ENCODE measurements around the gene PCDH17. TPM values are rescaled to one million over a fixed set of nuclear protein-coding genes. Genes with fewer than 3 reads are reported as not detected.

The PCDH17 gene
- polyA plus RNA-seq, 1 donor (not counting 4 experiments of a cell fraction or from before 2014, with no cell fraction given), result not detected

DNA sequence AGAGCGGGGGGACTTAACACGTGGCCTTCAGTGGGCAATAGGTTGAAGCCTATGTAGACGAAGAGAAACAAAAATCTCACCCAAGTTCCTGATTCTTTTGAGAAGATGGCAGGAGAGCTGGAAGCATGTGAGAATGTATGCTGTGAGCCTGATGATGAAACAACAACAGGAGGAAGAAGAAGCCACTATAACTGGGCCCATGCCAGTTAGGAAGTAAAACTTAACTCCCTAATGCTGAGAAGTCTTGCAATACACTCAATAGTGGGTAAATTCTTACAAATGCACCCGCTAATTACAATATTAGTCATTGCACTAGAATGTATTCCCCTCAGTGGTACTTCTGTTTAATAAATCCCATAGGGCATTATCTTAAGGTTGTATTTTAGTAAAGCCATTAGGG, 9.1 kb downstream of the PCDH17 start:
- Histone ChIP-seq H3K4me1 (ENCODE audit: control insufficient read depth, extremely low read depth, insufficient read depth, low read length) (no peaks in the 10 kb centered on the region), H4K20me1 (ENCODE audit: control insufficient read depth, extremely low read depth, insufficient read depth, low read length) (no peaks in the 10 kb centered on the region), H2AFZ (ENCODE audit: control insufficient read depth, low read length) (no peak overlapping the region), H3K27ac (ENCODE audit: control insufficient read depth, insufficient read depth, low read length) (no peak overlapping the region), H3K36me3 (ENCODE audit: control insufficient read depth in 2 of 2, extremely low read depth in 1 of 2, insufficient read depth in 2 of 2, low read length in 2 of 2) (no peaks in the 10 kb centered on the region), H3K4me2 (ENCODE audit: control insufficient read depth, extremely low read depth, insufficient read depth, low read depth, low read length) (no peak overlapping the region), H3K27me3 (ENCODE audit: control insufficient read depth, extremely low read depth, insufficient read depth, low read length) (no peaks in the 10 kb centered on the region), H3K79me2 (ENCODE audit: control insufficient read depth, insufficient read depth, low read length) (no peaks in the 10 kb centered on the region), H3K9me1 (ENCODE audit: control insufficient read depth, extremely low read depth, insufficient read depth, low read length) (no peaks in the 10 kb centered on the region), H3K9me3 (ENCODE audit: control insufficient read depth, low read depth, low read length) (no peaks in the 10 kb centered on the region), H3K9ac (ENCODE audit: control insufficient read depth, extremely low read depth, insufficient read depth, low read length) (no peak overlapping the region), H3K4me3 (ENCODE audit: control insufficient read depth in 2 of 3, extremely low read depth in 1 of 3, insufficient read depth in 2 of 3, low read depth in 1 of 3, low read length in 3 of 3) (no peak overlapping the region)
- no peak for TF ChIP-seq EZH2 (IDR thresholded peaks at IDR 0.05; ENCODE audit: low read length)
- TF ChIP-seq, protein P1, sequence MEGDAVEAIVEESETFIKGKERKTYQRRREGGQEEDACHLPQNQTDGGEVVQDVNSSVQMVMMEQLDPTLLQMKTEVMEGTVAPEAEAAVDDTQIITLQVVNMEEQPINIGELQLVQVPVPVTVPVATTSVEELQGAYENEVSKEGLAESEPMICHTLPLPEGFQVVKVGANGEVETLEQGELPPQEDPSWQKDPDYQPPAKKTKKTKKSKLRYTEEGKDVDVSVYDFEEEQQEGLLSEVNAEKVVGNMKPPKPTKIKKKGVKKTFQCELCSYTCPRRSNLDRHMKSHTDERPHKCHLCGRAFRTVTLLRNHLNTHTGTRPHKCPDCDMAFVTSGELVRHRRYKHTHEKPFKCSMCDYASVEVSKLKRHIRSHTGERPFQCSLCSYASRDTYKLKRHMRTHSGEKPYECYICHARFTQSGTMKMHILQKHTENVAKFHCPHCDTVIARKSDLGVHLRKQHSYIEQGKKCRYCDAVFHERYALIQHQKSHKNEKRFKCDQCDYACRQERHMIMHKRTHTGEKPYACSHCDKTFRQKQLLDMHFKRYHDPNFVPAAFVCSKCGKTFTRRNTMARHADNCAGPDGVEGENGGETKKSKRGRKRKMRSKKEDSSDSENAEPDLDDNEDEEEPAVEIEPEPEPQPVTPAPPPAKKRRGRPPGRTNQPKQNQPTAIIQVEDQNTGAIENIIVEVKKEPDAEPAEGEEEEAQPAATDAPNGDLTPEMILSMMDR (optimal IDR thresholded peaks at IDR 0.05 in 1 of 3, IDR thresholded peaks at IDR 0.05 in 1 of 3, conservative IDR thresholded peaks at IDR 0.05 in 1 of 3; ENCODE audit: extremely low read depth in 1 of 3, insufficient read depth in 2 of 3, low read length in 3 of 3), result no peak
- dilution Hi-C loops (cut with MboI; ENCODE audit: extremely low pct_ligation_motif_present, low sequenced_read_pairs), result no loop called here
- DNase-seq (ENCODE audit: low read depth, low spot score) (no peak), FAIRE-seq (no peak)

DNA sequence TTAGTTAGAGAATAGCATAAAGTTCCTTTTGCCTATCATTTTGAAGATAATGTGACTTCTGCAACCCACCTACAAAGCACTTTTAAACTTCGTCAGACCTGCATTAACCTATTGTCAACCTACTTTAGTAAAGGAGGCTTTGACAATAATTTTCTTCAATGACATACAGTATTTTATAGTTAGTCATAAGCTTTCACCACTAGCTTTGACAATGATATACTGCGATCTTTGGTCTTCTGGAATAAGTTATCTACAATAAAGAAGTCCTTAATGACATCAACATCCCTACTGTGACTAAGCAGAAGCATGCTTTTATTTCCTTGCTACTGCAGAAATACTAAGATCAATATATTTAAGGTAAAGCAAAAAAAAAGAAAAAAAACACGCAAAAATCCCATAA, 9.5 kb downstream of the PCDH17 start:
- Histone ChIP-seq H3K4me1 (ENCODE audit: control insufficient read depth, extremely low read depth, insufficient read depth, low read length) (no peaks in the 10 kb centered on the region), H3K4me2 (ENCODE audit: control insufficient read depth, extremely low read depth, insufficient read depth, low read depth, low read length) (no peak overlapping the region), H3K79me2 (ENCODE audit: control insufficient read depth, insufficient read depth, low read length) (no peaks in the 10 kb centered on the region), H3K27me3 (ENCODE audit: control insufficient read depth, extremely low read depth, insufficient read depth, low read length) (no peaks in the 10 kb centered on the region), H3K4me3 (ENCODE audit: control insufficient read depth in 2 of 3, extremely low read depth in 1 of 3, insufficient read depth in 2 of 3, low read depth in 1 of 3, low read length in 3 of 3) (no peak overlapping the region), H3K9me3 (ENCODE audit: control insufficient read depth, low read depth, low read length) (no peaks in the 10 kb centered on the region), H3K9me1 (ENCODE audit: control insufficient read depth, extremely low read depth, insufficient read depth, low read length) (no peaks in the 10 kb centered on the region), H3K27ac (ENCODE audit: control insufficient read depth, insufficient read depth, low read length) (no peak overlapping the region), H3K36me3 (ENCODE audit: control insufficient read depth in 2 of 2, extremely low read depth in 1 of 2, insufficient read depth in 2 of 2, low read length in 2 of 2) (no peaks in the 10 kb centered on the region), H3K9ac (ENCODE audit: control insufficient read depth, extremely low read depth, insufficient read depth, low read length) (no peak overlapping the region), H2AFZ (ENCODE audit: control insufficient read depth, low read length) (no peak overlapping the region), H4K20me1 (ENCODE audit: control insufficient read depth, extremely low read depth, insufficient read depth, low read length) (no peaks in the 10 kb centered on the region)
- DNase-seq (ENCODE audit: low read depth, low spot score) (no peak), FAIRE-seq (no peak)
- dilution Hi-C loops (cut with MboI; ENCODE audit: extremely low pct_ligation_motif_present, low sequenced_read_pairs), result no loop called here
- TF ChIP-seq EZH2 (IDR thresholded peaks at IDR 0.05; ENCODE audit: low read length), result no peak
- TF ChIP-seq, protein P1 (optimal IDR thresholded peaks at IDR 0.05 in 1 of 3, IDR thresholded peaks at IDR 0.05 in 1 of 3, conservative IDR thresholded peaks at IDR 0.05 in 1 of 3; ENCODE audit: extremely low read depth in 1 of 3, insufficient read depth in 2 of 3, low read length in 3 of 3), result no peak

Measured in keratinocyte (primary cell).